Subcutaneous adipose tissue (tissue), 4 donors: Measurements from ENCODE around the gene FSTL4. TPM values are rescaled to one million over a fixed set of nuclear protein-coding genes. Genes with fewer than 3 reads are reported as not detected.

Experiments used
- CTCF ChIP-seq: fragments of 450-650 bp; IDR thresholded peaks from one replicate; pipeline ENCODE4 v1.5.1; 2016; ENCODE audit warnings: low read depth, mild to moderate bottlenecking, control low read depth, antibody characterized with exemption, moderate library complexity
- total RNA-seq, 4 donors: library from RNA; depleted of rRNA; stranded (reverse); fragments of >200 nt; gene quantifications; one replicate each; pipeline ENCODE4 v1.1.0, GENCODE V29; 2016

The FSTL4 gene
- total RNA-seq, 4 donors from 2014 or later, result not detected

- no peak for TF ChIP-seq CTCF
Observed at GRCh38 chr5:133328800-133329199, 283.5 kb downstream of the FSTL4 start.

GRCh38 chr5:133327946-133328401, 284.4 kb downstream of the FSTL4 start:
- no peak for TF ChIP-seq CTCF

- no peak for TF ChIP-seq CTCF
Observed at GRCh38 chr5:133326361-133326760, 286.0 kb downstream of the FSTL4 start.

- no peak for TF ChIP-seq CTCF
Observed at GRCh38 chr5:133325864-133326263, 286.5 kb downstream of the FSTL4 start.

- TF ChIP-seq CTCF, result no peak
Observed at GRCh38 chr5:133324926-133325325, 287.4 kb downstream of the FSTL4 start.

- no peak for TF ChIP-seq CTCF
Observed at GRCh38 chr5:133323494-133324457, 288.6 kb downstream of the FSTL4 start.

GRCh38 chr5:133322743-133323142, 289.6 kb downstream of the FSTL4 start:
- TF ChIP-seq CTCF, result no peak
